Kidney tubule cell (primary cell): Measurements from ENCODE around the gene B3GALT2.
"Not testable (repeated sequence)": the region's sequence is repeated elsewhere in the genome, so short reads cannot be mapped to it uniquely, and the experiment has no call there.

ENCODE experiments used
- DNase-seq: peaks from one replicate; pipeline ENCODE4 v3.0.0-alpha.2; 2018; ENCODE audit warnings: low spot score

B3GALT2 gene

GRCh38 chr1:193185901-193186731 lies at the start of gene B3GALT2:
B3GALT2 (minus strand) TSS chr1:193186613; CDS start chr1:193181562, 5,051 bp downstream.
- DNase-seq = no peak

GRCh38 chr1:193234530-193234929 lies 48.1 kb upstream of the B3GALT2 start:
- DNase-seq = no peak

GRCh38 chr1:193231146-193231545 lies 44.7 kb upstream of the B3GALT2 start:
- not testable (repeated sequence) for DNase-seq

- DNase-seq = no peak
These were observed 42.7 kb upstream of the B3GALT2 start for GRCh38 chr1:193229136-193229535.

- DNase-seq = no peak
These were observed 35.7 kb upstream of the B3GALT2 start for GRCh38 chr1:193222056-193222615.

GRCh38 chr1:193221651-193222050 lies 35.2 kb upstream of the B3GALT2 start:
- DNase-seq = no peak

- DNase-seq = no peak
These were observed 33.0 kb upstream of the B3GALT2 start for GRCh38 chr1:193219391-193219790.

GRCh38 chr1:193216920-193217319 lies 30.5 kb upstream of the B3GALT2 start:
- no peak for DNase-seq

- no peak for DNase-seq
These were observed 27.6 kb upstream of the B3GALT2 start for GRCh38 chr1:193213998-193214397.

- no peak for DNase-seq
These were observed 26.2 kb upstream of the B3GALT2 start for GRCh38 chr1:193212637-193213036.

- DNase-seq = peak; percentile 77
These were observed 25.1 kb upstream of the B3GALT2 start for GRCh38 chr1:193211539-193211938.

GRCh38 chr1:193210996-193211395 lies 24.6 kb upstream of the B3GALT2 start:
- DNase-seq = no peak

- DNase-seq = no peak
These were observed 14.6 kb upstream of the B3GALT2 start for GRCh38 chr1:193201021-193201420.

- DNase-seq = no peak
These were observed 13.5 kb upstream of the B3GALT2 start for GRCh38 chr1:193199940-193200339.

GRCh38 chr1:193192586-193192985 lies 6.2 kb upstream of the B3GALT2 start:
- no peak for DNase-seq

- DNase-seq = no peak
These were observed 3.8 kb upstream of the B3GALT2 start for GRCh38 chr1:193190096-193190744.

- no peak for DNase-seq
These were observed 3.2 kb upstream of the B3GALT2 start for GRCh38 chr1:193189442-193190095.

GRCh38 chr1:193188915-193189314 lies 2.5 kb upstream of the B3GALT2 start:
- DNase-seq = not testable (repeated sequence)

- no peak for DNase-seq
These were observed 701 bp upstream of the B3GALT2 start for GRCh38 chr1:193187114-193187513.

- DNase-seq = no peak
These were observed 1.2 kb downstream of the B3GALT2 start for GRCh38 chr1:193185211-193185610.

GRCh38 chr1:193184776-193185175 lies 1.6 kb downstream of the B3GALT2 start:
- DNase-seq = no peak

GRCh38 chr1:193183019-193183627 lies 3.3 kb downstream of the B3GALT2 start:
- DNase-seq = peak; percentile 52
